ENCODE measurements around the gene IPO9.

DNA sequence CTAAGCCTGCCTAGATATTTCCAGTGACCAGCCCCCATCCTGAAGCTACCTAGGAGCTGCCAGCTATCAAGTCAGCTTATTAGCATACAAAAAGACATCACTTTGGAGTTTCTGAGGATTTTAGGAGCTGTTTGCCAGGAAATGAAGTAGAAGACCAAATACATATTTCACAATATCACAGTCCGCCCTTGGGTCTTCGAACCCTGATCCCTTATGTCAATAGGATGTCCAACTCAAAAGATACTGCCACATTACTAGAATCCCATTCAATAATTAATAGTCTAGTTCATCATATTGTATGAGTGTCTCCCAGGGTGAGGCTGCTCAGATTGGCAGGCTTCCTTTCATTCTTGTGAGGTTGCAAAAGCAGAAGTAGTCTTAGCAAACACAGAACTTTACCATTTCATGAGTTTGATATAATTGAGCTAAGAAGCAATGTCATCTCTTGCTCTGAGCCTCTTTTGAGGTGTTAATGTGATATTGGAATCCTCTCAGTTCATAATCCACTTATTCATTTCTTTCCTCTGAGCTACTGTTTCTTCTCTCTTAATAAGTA, 13.6 kb downstream of the IPO9 start:
- TF ChIP-seq, protein P1, sequence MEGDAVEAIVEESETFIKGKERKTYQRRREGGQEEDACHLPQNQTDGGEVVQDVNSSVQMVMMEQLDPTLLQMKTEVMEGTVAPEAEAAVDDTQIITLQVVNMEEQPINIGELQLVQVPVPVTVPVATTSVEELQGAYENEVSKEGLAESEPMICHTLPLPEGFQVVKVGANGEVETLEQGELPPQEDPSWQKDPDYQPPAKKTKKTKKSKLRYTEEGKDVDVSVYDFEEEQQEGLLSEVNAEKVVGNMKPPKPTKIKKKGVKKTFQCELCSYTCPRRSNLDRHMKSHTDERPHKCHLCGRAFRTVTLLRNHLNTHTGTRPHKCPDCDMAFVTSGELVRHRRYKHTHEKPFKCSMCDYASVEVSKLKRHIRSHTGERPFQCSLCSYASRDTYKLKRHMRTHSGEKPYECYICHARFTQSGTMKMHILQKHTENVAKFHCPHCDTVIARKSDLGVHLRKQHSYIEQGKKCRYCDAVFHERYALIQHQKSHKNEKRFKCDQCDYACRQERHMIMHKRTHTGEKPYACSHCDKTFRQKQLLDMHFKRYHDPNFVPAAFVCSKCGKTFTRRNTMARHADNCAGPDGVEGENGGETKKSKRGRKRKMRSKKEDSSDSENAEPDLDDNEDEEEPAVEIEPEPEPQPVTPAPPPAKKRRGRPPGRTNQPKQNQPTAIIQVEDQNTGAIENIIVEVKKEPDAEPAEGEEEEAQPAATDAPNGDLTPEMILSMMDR (IDR thresholded peaks at IDR 0.05 in 2 of 3, conservative IDR thresholded peaks at IDR 0.05 in 1 of 3; ENCODE audit: control insufficient read depth in 2 of 3, extremely low read depth in 1 of 3, insufficient read depth in 1 of 3, low read depth in 3 of 3, low read length in 3 of 3), result no peak
- no peak for TF ChIP-seq POLR2A (IDR thresholded peaks at IDR 0.05; ENCODE audit: low read depth, low read length)
- TF ChIP-seq BHLHE40 (IDR thresholded peaks at IDR 0.05; ENCODE audit: borderline replicate concordance in 1 of 2, low read depth in 2 of 2, low read length in 1 of 2), result no peak
- TF ChIP-seq CEBPB (IDR thresholded peaks at IDR 0.05; ENCODE audit: borderline replicate concordance in 1 of 2, low read depth in 2 of 2, low read length in 2 of 2), result no peak
- TF ChIP-seq MTA2 (IDR thresholded peaks at IDR 0.05; ENCODE audit: low read depth), result no peak
- no peak for TF ChIP-seq NR2C2 (IDR thresholded peaks at IDR 0.05; ENCODE audit: borderline replicate concordance, control insufficient read depth, insufficient read length, low read depth)
- TF ChIP-seq HDAC6 (IDR thresholded peaks at IDR 0.05; ENCODE audit: unreplicated experiment), result no peak
- TF ChIP-seq CHD4 (IDR thresholded peaks at IDR 0.05), result no peak
- TF ChIP-seq TCF7 (IDR thresholded peaks at IDR 0.05; ENCODE audit: borderline replicate concordance), result no peak
- TF ChIP-seq CBX5 (IDR thresholded peaks at IDR 0.05; ENCODE audit: low read depth), result no peak

Measured in GM12878 (cell line).